ENCODE data around the gene KPRP.

Gene KPRP, protein sequence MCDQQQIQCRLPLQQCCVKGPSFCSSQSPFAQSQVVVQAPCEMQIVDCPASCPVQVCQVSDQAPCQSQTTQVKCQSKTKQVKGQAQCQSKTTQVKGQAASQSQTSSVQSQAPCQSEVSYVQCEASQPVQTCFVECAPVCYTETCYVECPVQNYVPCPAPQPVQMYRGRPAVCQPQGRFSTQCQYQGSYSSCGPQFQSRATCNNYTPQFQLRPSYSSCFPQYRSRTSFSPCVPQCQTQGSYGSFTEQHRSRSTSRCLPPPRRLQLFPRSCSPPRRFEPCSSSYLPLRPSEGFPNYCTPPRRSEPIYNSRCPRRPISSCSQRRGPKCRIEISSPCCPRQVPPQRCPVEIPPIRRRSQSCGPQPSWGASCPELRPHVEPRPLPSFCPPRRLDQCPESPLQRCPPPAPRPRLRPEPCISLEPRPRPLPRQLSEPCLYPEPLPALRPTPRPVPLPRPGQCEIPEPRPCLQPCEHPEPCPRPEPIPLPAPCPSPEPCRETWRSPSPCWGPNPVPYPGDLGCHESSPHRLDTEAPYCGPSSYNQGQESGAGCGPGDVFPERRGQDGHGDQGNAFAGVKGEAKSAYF

GRCh38 chr1:152757747-152758146, at the start of gene KPRP:
KPRP (plus strand) TSS chr1:152758025; CDS start chr1:152759589, 1,564 bp downstream.
- DNase-seq = no peak

DNA sequence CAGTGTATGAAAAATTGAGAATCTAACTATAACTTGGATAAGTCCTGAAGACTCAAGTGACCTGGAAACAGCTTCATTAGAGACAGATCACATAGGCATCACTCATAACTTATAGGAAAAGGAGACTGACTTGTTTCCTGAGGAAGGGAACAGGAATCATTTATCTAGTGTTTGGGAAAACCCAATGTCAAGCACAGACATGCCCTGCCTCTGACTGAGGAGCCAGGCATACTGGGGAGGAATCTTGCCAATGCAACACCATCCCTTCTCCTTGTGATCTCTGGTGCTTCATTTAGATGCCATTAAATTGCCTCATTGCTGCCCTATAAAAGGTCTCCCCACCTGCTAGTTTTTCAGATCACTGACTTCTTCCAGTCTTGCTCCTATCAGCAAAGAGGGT, 39.6 kb upstream of the KPRP start:
- no peak for DNase-seq

- no peak for DNase-seq
Measured at GRCh38 chr1:152725261-152725660, 32.6 kb upstream of the KPRP start.

- no peak for DNase-seq
Measured at GRCh38 chr1:152728986-152729385, 28.8 kb upstream of the KPRP start.

DNA sequence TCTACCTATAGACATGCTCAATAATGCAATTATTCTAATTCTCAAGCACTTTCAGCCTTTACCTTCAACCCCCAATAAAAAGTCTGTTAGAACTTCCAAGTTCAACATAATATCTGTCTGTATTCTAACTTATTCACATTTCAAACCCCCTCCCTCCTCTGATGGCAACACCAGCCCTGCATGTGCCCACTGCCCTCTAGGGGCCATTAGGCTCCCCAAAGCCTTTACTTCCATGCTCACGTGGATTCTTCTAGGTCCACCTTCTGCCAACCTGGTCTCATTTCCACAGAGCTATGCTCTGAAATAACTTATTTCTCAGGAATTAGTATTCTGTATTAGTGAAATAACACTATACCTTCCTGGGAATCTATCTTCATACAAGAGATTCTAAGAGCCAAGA, 22.2 kb upstream of the KPRP start:
- DNase-seq = no peak

- DNase-seq = no peak
Measured at GRCh38 chr1:152737997-152738396, 19.8 kb upstream of the KPRP start.

GRCh38 chr1:152739841-152740240, 18.0 kb upstream of the KPRP start:
- no peak for DNase-seq

DNA sequence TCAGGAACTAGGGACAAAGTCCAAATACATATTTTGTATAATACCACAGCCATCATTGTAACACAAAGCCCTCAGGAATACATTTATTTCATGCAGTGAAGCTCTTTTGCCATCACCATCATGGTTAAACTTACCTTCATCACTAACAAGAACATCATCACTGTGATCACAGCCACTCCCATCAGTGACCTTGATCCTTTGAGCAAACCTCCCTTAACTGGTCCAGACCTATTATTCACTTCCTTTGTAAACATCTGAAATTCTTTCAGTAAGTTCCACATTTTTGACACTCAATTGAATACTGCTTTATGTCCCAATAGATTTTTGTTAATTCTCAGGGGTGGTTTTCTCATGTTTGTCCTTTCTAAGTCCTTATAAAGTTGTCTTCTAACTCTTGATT, 16.2 kb upstream of the KPRP start:
- no peak for DNase-seq

DNA sequence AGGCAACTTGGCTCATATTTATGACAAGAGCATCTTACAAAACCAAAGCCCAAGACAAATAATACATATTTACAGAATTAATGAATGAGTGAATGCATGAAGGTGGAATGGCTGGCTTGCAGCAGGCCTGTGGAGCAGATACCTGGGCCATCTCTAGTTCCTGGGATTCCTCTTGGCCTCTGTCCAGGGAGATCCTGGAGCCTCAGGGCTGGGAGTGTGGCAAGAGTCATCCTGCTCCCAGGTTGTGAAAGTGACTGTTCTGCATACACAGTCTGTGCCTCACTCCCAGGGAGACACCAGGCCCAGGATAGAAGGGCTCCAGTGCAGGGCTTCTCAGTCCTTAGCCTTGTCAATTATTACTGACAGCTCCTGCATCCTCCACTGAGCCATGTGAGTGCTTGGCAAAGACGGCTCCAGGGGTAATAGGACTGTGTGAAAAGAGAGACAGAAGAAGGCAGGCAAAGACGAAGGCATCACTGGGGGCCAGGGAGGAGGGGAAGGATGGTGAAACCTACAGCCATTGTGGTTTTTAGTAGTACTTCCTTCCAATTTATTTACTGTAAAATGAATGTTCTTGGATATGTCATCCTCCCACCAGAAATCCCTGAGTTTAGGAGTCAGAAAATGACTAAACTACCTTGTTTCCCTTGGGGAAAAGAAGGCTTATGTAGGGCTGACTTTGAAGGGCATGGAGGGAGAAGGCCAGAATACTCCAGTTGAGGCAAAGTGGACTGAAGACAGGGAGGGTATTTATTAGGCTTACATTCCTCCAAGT, 14.3 kb upstream of the KPRP start:
- DNase-seq = no peak

DNA sequence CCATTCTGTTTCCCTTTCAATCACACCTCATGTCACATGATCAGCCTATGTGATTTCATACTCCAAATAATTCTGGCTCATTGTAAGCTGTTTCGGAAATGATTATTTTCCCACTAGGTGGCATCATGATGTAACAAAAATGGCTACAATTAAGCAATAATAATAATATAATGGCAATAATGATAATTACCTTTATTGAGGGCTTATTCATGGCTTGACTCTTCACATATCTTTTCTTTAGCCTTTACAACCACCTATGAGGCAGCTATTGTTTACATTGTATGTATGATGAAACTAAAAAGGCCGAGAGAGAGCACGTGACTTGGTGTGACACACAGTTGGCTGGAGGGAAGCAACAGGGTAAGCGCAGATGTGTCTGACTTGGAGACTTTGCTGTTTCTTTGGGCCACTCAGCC, 12.5 kb upstream of the KPRP start:
- no peak for DNase-seq

DNA sequence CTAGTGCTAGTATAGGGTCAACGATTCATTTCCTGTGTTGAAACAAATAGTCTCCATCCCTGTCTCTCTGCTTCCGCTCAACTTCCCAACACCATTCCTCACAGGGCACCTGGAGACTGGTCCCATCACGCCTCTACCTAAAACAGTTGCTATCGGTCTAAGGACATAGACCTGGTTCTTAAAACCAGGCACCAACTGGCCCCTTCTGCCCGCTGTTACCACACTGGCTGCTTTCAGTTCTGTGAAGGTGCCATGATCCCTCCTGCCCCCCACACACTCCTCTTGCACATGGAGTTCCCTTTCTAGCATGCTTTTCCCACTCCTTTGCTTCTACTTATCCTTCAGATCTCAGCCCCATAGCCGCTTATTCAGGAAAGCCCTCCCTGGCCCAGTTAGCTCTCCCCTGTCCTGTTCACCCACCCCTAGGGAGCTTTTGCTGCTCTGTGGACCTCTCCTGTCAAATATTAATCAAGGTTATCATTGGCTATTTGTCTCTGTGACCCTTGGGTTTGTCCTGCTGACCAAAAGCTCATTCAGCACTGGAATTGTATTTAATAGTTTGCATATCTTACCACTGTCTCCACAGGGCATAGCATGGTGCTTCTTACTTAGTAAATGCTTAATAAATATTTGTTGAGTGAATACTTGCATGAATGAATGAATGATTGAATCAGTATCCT, 11.9 kb upstream of the KPRP start:
- DNase-seq = no peak

GRCh38 chr1:152747831-152748230, 10.0 kb upstream of the KPRP start:
- DNase-seq = no peak

GRCh38 chr1:152752225-152752624, 5.6 kb upstream of the KPRP start:
- no peak for DNase-seq

GRCh38 chr1:152753586-152753985, 4.2 kb upstream of the KPRP start:
- no peak for DNase-seq

DNA sequence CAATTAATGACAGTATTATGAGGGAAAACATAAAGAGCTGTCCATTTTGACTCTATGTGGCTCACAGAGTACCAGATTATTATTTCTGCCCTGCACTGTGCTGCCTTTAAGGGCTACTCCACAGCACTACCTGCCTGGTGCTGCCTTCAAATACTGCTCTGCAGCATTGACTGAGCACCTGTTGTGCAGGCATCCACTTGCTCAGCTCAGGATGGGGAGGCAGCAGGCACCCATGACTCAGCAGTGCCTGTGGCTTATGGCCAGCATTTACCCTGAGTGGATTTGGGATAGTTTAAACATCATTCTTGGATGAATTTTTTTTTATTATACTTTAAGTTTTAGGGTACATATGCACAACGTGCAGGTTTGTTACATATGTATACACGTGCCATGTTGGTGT, 953 bp upstream of the KPRP start:
- no peak for DNase-seq

GRCh38 chr1:152758636-152759035, 811 bp downstream of the KPRP start:
- no peak for DNase-seq

- no peak for DNase-seq
Measured at GRCh38 chr1:152759453-152760173, 1.8 kb downstream of the KPRP start.

DNA sequence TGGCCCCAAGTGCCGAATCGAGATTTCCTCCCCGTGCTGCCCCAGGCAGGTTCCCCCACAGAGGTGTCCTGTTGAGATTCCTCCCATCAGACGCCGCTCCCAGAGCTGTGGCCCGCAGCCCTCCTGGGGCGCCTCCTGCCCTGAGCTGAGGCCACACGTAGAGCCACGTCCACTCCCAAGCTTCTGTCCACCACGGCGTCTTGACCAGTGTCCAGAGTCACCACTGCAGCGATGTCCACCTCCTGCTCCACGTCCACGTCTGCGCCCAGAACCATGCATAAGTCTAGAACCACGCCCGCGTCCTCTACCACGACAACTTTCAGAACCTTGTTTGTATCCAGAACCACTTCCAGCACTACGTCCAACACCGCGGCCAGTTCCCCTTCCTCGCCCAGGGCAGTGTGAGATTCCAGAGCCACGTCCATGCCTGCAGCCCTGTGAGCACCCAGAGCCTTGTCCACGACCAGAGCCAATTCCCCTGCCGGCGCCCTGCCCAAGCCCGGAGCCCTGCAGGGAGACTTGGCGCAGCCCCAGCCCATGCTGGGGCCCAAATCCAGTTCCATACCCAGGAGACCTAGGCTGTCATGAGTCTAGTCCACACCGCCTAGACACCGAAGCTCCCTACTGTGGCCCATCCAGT, 2.8 kb downstream of the KPRP start:
- DNase-seq = no peak

DNA sequence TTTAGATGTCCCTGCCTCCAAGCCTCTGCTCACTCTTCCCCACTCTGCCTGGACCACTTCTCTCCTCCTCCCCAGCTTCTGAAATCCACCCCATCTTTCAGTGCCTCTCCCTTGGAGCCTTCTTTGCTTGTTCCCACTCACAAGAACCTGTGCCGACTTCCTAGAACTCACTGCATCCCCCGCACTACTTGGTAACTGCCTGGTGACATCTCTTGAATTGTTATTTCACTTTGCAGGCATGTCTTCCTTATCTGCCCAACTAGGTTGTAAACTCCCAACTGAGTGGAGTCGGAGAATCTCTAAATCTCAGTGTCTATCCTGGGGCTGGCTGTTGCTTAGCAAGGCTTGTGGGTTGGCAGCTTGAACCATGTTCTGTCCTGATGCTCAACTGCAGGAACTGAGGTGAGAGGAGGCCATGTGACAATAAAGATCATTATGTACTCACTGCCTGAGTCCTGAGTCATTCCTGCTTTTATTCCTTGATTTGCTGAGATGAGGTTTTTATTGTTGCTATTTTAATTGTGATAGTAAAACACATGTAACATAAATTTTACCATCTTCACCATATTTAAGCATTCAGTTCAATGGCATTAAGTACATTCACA, 3.9 kb downstream of the KPRP start:
- DNase-seq = no peak

- DNase-seq = no peak
Measured at GRCh38 chr1:152768847-152769533, 11.2 kb downstream of the KPRP start.

DNA sequence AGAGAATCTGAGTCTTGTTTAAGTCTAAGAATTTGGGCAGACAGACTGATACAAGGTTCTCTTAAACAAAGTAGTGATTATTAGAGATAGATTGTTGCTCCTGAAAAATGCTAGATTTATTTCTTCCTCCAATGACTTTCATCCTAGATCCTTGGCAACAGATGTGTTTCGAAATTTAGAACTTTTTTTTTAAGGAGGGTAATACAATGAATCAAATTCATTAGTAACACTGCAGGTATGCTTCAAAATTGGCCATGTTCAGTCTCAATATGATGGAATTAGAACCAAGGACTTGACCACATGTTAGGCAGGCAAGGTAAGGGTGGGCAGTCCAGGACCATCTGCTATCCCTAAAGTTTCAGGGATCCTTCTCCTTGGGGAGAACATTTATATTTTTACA, 12.6 kb downstream of the KPRP start:
- no peak for DNase-seq

All from activated T-cell treated with anti-CD3 and anti-CD28 coated beads, Interleukin-2, amount 50 U/mL, for 1 hour (primary cell).